LNCAP (cell line): Measurements from ENCODE around the gene TP73.

Source experiments
- TF ChIP-seq, protein P1 (sequence below): fragments of 450-650 bp; IDR thresholded peaks from 2 replicates; pipeline ENCODE4 v1.5.1; 2017; ENCODE audit warnings: mild to moderate bottlenecking

TP73 gene

GRCh38 chr1:3662080-3662671 is 9.9 kb downstream of the TP73 start:
- TF ChIP-seq, protein P1, sequence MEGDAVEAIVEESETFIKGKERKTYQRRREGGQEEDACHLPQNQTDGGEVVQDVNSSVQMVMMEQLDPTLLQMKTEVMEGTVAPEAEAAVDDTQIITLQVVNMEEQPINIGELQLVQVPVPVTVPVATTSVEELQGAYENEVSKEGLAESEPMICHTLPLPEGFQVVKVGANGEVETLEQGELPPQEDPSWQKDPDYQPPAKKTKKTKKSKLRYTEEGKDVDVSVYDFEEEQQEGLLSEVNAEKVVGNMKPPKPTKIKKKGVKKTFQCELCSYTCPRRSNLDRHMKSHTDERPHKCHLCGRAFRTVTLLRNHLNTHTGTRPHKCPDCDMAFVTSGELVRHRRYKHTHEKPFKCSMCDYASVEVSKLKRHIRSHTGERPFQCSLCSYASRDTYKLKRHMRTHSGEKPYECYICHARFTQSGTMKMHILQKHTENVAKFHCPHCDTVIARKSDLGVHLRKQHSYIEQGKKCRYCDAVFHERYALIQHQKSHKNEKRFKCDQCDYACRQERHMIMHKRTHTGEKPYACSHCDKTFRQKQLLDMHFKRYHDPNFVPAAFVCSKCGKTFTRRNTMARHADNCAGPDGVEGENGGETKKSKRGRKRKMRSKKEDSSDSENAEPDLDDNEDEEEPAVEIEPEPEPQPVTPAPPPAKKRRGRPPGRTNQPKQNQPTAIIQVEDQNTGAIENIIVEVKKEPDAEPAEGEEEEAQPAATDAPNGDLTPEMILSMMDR: no peak

DNA sequence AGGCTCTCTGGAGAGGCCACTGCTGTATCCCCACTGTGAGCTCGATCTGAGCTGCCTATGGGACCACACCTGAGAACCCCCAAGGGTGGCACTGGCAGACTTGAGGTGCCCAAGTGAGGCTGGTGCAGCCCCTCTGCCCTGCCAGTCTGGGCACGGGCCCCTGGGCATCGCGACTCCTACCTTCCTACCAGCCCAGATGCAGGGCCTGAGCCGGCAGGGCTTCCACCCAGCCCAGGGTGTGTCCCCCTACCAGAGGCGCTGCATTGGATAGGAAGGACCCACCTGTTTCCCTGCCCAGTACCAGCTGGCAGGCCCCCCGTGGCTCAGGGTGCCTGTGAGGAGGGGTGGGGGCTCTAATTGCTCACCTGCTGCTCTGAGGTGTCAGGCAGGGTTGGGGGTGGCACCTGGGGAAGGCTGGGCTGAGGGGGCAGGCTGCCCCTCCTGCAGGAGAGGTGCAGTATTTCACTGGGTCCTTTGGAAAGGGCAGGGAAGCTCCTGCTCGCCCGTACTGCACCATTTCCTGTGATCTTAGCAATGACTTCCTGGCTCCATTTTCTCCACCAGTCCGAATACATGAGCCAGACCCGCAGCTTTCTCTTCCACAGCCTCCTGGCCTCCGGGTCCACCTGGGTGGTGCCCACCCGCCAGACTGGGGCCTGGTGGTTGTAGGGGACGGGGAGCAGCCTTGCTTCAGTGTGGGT is 11.8 kb downstream of the TP73 start:
- TF ChIP-seq, protein P1: no peak

GRCh38 chr1:3664700-3665375 is 12.5 kb downstream of the TP73 start:
- TF ChIP-seq, protein P1: no peak

DNA sequence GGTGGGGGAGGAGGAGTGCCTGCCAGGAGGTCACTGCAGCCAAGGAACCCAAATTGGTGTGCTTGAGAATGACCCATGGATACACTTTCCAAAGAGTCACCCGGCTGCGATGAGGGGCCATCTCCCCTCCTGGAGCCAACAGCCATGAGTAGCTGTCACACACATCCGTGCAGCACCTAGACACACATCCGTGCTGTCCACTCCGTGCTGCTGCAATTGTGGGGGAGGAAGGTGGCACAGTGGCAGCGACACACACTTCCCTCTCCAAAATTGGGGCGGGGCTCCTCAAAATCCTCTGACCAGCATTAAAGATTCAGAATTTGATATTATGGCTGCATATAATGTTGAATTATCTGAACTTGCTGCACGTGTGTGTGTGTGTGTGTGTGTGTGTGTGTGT is 15.8 kb downstream of the TP73 start:
- TF ChIP-seq, protein P1: no peak

DNA sequence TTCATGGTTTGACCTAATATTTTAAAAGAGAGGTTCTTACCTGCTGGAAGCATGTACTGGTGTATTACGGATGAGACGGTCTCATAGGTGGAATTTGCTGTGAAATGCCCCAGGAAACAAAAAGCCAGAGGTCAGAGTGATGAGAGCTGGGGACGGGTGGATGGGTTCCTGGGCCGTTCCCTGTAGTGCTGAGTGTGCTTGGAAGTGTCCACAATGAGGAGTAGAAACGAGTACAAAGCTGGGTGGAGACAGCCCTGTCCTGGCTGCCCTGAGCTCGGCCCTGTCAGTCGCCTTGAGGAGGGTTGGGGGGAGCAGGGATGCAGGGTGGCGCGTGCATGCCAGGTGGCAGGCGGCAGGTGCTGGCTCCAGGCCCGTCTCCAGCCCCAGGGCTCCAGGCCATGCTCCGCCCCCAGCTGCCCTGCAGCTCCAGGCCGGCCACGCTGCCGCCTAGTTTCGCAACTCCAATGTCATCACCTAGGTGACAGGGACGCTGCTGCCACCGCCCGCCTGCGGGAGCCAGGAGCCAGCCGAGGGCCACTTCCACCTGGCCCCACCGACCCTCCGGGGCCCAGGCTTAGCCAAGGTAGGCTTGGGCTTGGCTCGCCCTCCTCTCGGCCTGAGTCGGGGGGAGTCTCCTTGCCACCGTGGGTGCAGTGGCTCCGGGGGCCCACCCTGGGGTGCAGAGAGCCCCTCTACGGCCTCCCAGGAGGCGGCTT is 16.4 kb downstream of the TP73 start:
- TF ChIP-seq, protein P1: no peak

DNA sequence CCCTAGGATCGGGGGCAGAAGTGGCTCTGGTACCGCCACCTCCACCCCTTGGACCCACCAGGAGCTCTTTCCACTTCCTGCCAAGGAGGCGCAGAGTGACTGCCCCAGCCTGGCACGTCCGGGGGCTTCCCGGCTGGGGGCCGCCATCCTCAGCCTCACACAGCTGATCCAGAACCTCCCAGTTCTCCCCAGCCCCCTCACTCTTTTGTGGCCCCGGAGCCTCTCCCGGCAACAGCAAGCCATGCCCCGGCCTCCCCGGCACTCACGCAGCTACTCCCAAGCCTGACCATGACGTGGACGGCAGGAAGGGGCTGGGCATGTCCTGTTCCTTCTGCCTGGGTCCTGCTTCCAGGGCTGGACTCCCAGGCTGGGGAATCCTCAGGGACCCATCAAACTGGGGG is 17.1 kb downstream of the TP73 start:
- TF ChIP-seq, protein P1: no peak

DNA sequence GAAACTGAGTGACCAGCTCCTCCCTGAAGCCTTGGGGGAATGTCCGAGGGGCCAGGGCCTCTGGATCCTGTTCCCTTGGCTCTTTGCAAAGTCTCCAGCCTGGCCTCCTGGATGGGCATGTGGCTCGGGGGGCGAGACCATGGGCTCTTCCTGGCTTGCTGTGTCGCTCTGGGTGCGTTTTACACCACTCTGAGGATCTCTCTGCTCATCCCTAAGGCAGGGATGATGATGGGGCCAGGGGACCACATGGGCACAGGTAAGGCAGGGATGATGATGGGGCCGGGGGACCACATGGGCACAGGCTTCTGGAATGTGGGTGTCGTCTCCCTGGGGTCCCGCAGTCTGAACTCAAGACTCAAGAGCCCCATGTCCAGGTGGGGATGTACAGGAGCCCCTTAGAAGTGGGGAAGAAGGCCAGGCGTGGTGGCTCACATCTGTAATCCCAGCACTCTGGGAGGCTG is 17.7 kb downstream of the TP73 start:
- TF ChIP-seq, protein P1: no peak
